ENCODE data around the gene NAALADL2.
"Not testable (repeated sequence)": the region's sequence is repeated elsewhere in the genome, so short reads cannot be mapped to it uniquely, and the experiment has no call there.

The NAALADL2 gene

GRCh38 chr3:175826759-175827158 lies 967.6 kb downstream of the NAALADL2 start:
- no peak for DNase-seq

- DNase-seq = not testable (repeated sequence)
Measured at GRCh38 chr3:175829809-175830208, 970.7 kb downstream of the NAALADL2 start.

DNA sequence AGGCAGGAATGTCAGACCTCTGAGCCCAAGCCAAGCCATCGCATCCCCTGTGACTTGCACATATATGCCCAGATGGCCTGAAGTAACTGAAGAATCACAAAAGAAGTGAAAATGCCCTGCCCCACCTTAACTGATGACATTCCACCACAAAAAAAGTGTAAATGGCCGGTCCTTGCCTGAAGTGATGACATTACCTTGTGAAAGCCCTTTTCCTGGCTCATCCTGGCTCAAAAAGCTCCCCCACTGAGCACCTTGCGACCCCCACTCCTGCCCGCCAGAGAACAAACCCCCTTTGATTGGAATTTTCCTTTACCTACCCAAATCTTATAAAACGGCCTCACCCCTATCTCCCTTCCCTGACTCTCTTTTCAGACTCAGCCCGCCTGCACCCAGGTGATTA lies 976.6 kb downstream of the NAALADL2 start:
- DNase-seq = not testable (repeated sequence)

- DNase-seq = no peak
Measured at GRCh38 chr3:175836617-175837016, 977.5 kb downstream of the NAALADL2 start.

DNA sequence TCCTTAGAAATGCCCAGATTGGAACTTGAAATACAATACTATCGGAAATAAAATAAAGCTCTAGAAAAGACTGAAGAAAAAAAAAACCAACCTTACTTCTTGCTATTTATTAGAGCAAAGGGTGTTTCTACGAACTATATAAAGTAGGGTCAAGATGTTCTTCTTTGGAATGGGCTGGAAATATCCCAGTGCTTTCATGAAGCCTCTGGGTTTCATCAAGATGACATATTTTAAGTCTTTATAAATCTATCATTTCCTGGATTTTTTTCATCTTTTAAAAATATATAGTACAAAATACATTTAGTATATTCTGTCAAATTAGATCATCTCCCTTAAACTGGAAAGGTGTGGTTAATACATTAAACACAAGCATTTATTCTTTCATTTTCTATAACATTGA lies 978.8 kb downstream of the NAALADL2 start:
- no peak for DNase-seq

DNA sequence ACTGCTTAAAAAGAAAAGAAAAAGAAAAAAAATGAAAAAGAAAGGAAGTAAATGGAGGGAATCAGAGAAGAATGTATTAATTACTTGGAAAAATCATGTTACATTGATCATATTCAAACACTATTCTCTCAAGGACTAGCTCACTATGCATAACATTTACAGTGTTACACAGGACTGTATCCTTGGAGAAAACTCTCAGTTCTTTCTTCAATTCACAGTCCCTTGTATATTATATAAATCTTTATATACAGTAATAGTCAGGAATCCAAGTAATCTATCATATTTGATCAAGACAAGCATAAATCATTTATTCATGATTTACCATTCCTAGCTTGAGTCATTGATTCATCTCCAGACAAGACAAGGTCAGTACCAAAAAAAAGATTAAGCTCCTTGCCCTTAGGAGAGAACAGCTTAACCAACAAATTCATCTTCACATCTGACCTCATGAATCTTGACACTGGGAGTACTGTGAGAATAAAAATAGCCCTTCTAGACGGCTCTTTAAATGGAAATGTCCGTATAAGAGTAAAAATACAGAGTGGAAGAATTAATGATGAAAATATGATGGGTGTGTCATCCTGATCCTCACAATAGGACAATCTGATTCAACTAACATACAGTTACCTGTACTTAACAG lies 980.4 kb downstream of the NAALADL2 start:
- DNase-seq = no peak

DNA sequence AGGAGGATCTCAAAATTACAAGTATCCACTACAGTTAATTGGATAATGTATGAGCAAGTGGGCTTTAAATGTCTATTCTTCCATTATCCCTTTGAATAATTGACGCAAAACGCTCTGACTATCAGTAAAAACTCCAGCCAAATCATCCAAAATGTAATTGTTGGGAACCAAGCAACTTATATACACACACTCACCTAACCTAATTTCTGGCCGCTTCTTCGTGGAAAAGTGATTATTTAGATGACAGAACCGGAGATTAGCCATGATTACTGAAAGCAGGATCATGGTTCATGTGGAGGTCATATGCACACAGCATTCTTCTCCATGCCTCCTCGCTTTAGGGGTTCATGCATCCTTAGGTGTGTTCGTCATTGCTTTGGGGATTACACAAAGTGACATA lies 992.4 kb downstream of the NAALADL2 start:
- no peak for DNase-seq

GRCh38 chr3:175852560-175852959 lies 993.4 kb downstream of the NAALADL2 start:
- DNase-seq = no peak

- DNase-seq = no peak
Measured at GRCh38 chr3:175857666-175858270, 998.6 kb downstream of the NAALADL2 start.
